GM21737 (cell line): ENCODE results near the gene CHCHD3.
"Not testable (repeated sequence)": the region's sequence is repeated elsewhere in the genome, so short reads cannot be mapped to it uniquely, and the experiment has no call there.

Experiments
- ATAC-seq: cut with Tn5 transposase; IDR thresholded peaks from one replicate; pipeline ENCODE4 v1.9.1; 2021; ENCODE audit warnings: mild to moderate bottlenecking, moderate library complexity; ENCODE audit not compliant: unreplicated experiment

CHCHD3 gene

DNA sequence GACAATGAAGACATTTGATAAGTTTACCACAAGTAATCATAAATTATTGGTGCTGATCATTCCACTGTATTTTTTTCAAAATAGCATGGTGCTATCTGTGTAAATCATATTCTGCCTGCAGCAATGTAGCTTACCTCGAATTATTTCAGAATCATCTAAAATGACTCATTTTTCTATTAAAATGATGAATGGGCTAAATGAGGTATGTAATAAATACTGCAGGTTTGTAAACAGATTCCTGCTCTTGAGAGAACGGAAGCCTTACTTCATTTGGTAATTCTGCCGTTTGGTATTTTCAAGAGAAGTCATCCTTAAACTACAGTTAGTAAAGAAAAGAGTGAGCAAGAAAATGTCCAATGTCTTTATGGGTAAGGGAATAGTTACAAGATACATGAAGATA lies 115.9 kb downstream of the CHCHD3 start:
- no peak for ATAC-seq

DNA sequence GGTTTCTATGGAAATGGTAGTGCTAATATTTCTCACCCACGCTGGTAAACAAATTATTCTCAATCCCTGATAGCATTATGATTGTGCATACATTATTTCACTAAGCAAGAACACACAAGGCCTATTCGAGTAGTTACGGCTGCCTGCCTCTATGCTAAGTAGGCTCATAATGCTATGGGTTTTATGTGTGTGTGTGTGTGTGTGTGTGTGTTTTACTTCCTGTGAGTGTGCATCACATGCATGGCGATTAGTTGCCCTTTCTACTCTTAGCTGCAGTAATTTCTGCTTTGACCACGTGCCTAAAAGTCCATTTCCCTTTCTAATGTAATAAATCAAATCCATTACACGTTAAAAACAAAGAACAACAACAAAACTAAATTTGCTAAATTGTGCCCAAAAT lies 117.0 kb downstream of the CHCHD3 start:
- ATAC-seq, result no peak

DNA sequence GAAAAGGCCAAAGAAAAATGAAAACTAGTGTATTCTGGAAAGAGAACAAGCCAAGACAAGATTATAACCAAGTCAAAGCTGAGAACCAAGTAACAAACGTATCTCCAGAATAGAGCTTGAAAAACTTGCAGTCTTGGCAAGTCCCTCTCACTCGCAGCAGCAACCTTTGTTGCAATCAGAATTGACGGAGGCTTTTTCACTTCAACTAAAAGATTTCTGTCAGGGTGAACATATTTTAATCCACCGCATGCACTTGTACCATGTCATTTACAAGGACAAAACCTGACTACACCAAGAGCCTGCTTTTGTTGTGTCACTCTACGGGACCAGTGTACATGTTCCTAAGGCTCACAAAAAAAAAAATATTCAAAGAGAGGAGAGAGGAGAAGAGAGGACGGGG lies 122.0 kb downstream of the CHCHD3 start:
- ATAC-seq, result no peak

GRCh38 chr7:132956556-132956955 lies 125.3 kb downstream of the CHCHD3 start:
- no peak for ATAC-seq

- ATAC-seq, result no peak
These were observed 128.4 kb downstream of the CHCHD3 start for GRCh38 chr7:132953468-132953867.

- ATAC-seq, result no peak
These were observed 131.2 kb downstream of the CHCHD3 start for GRCh38 chr7:132950725-132951124.

DNA sequence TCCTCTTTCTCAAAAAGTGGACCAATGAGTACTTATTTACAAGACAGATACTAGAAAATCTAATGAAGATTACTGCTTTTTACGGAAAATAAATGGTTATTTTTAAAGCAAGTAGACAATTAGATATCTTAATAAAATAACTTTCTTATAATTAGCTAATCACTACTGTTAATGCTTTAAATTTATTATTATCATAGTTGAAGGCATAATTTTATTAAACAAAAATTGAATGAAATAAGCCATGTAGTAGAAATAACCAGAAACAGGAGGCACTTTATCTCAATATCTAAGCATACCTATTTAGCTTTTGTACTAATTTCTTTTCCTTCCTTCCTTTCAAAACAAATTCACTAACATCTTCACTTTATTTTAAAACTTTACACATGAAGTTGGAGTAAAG lies 134.9 kb downstream of the CHCHD3 start:
- no peak for ATAC-seq

DNA sequence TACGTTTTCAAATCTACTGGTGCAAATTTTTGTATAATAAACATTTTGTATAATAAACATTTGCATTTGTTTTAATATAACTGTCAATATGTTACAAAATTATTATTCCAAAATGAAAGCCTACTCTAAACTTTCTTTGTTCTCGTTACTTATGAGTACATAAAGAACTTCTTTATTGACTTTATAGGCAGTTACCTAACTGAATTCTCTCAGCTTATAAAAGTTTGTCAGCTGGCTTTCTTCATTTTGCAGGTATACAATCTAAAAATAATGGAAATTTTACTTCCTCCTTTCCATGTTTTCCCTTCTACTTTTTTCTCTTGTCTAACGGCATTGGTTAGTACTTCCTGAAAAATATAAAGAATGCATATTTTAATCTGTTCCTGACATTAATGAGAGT lies 137.1 kb downstream of the CHCHD3 start:
- no peak for ATAC-seq

GRCh38 chr7:132943645-132944044 lies 138.2 kb downstream of the CHCHD3 start:
- no peak for ATAC-seq

GRCh38 chr7:132942701-132943100 lies 139.2 kb downstream of the CHCHD3 start:
- ATAC-seq, result no peak

GRCh38 chr7:132941905-132942304 lies 140.0 kb downstream of the CHCHD3 start:
- ATAC-seq, result no peak

GRCh38 chr7:132941428-132941827 lies 140.5 kb downstream of the CHCHD3 start:
- no peak for ATAC-seq

DNA sequence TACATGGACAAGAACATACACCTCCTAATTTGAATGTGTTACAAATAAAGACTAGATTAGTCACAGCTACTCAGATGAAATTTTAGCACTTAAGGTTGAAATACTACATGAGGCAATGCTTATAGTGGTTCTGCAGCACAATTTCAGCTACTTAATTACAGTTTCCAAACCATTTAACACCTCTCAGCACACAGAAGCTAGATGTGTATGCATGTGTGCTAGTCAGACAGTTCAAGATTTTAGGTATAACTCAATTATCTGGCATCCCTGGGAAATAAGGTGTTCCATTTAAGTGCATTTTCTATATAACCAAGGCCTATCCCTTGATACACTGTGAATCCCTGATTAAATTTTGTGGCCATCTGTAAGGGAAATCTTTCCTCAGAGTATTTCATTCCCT lies 141.8 kb downstream of the CHCHD3 start:
- no peak for ATAC-seq

- ATAC-seq, result no peak
These were observed 142.4 kb downstream of the CHCHD3 start for GRCh38 chr7:132939495-132939894.

GRCh38 chr7:132937286-132937685 lies 144.6 kb downstream of the CHCHD3 start:
- no peak for ATAC-seq

- ATAC-seq, result no peak
These were observed 146.3 kb downstream of the CHCHD3 start for GRCh38 chr7:132935608-132936007.

GRCh38 chr7:132934017-132934416 lies 147.9 kb downstream of the CHCHD3 start:
- ATAC-seq, result no peak

- no peak for ATAC-seq
These were observed 148.8 kb downstream of the CHCHD3 start for GRCh38 chr7:132933072-132933458.

DNA sequence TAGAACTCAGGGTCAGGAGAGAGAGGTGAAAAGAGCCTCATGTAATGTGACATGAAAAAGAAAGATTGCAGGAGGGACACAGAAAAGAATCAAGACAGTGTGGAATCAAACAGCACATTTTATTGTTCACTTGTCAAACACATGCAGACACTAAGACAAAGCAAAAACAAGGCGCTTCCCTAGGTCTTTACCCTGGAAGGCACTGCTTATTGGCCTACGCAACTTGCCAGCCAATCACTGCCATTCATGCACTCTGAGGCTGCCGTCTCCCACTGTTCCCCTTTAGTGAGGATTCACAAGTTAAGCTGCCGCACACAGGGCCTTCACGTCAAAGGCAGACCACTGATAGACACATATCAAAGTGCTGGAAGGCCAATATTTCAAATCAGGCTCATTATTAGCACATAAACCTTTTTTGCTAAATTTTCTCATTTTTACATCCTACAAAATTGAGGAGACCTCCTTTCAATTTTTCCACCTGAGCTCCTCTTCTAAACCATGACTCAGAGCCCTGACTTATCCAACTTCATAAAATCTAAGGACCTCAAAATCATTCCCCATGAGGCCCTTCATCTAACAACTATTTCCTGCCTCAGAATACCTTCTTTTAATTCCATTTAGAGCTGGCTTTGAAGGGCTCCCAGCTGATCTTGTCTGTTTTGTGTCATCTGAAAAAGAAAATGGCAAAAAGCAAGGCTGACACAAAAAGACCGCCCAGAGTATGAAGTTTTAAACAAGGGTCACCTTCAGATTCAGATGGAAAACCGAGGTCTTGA lies 149.4 kb downstream of the CHCHD3 start:
- no peak for ATAC-seq

DNA sequence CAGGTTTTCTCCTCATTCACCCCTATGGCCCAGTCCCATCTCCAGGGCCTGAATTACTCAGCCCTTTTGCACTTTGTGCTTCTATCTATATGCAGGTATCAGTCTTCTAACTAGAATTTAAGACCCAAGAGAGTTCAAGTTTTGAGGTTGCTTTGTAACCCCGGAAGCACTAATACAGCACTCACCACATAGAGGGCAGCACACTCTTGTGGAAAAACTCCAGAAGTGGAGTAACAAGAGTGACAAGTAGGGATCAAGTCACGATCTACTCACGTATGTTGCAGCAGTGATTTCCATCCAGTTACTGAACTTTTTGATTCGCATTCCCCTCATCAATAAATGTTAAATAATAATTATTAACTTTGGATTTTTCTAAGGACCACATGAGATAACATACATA lies 151.0 kb downstream of the CHCHD3 start:
- ATAC-seq, result no peak

- not testable (repeated sequence) for ATAC-seq
These were observed 151.9 kb downstream of the CHCHD3 start for GRCh38 chr7:132929944-132930343.

- ATAC-seq, result no peak
These were observed 162.1 kb downstream of the CHCHD3 start for GRCh38 chr7:132919771-132920170.

DNA sequence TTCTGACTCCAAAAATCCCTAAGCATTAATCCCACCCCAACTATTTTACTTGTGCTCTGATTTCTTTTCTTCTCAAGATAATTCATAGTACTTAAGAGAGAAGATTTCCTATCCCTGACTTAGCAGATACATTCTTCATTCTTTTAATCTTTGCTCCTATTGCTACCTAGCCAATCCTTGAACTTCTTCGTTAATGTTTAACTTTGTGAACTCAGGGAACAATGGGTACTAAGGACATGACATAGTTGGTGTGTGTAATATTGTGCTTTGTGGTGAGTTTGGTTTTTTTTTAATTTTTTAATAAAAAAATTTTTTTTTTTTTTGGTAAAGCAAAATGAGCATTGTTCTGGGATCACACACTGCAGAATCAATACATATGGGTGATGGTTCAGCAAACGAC lies 166.2 kb downstream of the CHCHD3 start:
- ATAC-seq, result no peak
